A172 (cell line): ENCODE results near the gene MYCN. TPM values are rescaled to one million over a fixed set of nuclear protein-coding genes. Genes with fewer than 3 reads are reported as not detected.

ENCODE experiments used
- DNase-seq: peaks from one replicate; pipeline ENCODE4 v3.0.0-alpha.2; 2015; ENCODE audit warnings: low spot score
- total RNA-seq: library from RNA; depleted of rRNA; stranded (reverse); fragments of >200 nt; shearing (Covaris generic); gene quantifications from 2 replicates; pipeline ENCODE4 v1.2.3, GENCODE V29; 2014

MYCN gene
- total RNA-seq, 1 experiment from 2014 or later: not detected

- no peak for DNase-seq
These were observed 36.0 kb downstream of the MYCN start for GRCh38 chr2:15976354-15976753.

DNA sequence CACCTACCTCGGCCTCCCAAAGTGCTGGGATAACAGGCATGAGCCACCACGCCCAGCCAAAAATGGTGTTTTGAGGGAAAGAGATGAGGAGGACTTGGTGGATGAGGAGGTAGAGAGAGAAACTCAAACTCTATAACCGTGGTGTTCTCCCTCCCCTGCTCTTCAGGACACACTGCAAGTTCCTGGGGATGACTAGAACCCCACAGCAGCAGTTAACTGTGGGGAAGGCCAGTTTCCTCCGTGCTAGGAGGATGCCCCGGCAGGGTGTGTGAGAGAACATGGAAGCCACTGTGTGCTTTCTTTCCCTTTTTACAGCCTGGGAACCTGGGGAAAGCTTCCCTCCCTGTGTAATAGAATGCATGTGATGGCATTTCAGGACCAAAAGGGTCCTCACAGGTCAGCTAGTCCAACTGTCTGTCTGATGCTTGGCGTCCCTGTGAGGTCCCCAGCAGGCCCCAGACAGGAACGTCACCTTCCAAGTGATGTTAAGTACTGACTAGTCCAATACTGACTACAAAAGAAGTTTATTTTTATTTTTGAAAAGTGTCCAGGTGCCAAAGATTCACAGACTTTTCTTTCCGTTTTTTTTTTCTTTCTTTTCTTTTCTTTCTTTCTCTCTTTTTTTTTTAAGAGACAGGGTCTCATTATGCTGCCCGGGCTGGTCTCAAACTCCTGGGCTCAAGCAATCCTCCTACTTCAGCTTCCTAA lies 38.9 kb downstream of the MYCN start:
- DNase-seq: no peak

GRCh38 chr2:15979759-15980604 lies 39.6 kb downstream of the MYCN start:
- no peak for DNase-seq

DNA sequence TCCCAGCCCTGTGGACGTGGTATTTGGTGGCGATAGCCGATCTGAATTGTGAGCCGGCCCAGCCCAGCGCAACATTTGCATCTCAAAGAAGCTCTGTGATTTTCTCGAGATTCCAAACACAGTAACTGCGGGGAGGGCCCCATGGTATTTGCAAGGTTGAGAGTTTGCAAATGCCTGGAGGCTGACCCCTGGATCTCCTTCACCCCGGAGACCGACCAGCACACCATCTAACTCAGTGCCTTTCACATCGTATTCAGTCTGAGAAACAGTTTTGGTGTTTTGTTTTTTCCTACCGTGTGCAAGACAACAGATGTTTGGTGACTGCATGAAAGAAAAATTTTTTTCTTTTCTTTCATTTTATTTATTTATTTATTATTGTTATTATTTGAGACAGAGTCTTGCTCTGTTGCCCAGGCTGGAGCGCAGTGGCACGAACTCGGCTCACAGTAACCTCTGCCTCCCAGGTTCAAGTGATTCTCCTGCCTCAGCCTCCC lies 40.3 kb downstream of the MYCN start:
- DNase-seq: no peak

GRCh38 chr2:15981646-15982045 lies 41.3 kb downstream of the MYCN start:
- DNase-seq: no peak

DNA sequence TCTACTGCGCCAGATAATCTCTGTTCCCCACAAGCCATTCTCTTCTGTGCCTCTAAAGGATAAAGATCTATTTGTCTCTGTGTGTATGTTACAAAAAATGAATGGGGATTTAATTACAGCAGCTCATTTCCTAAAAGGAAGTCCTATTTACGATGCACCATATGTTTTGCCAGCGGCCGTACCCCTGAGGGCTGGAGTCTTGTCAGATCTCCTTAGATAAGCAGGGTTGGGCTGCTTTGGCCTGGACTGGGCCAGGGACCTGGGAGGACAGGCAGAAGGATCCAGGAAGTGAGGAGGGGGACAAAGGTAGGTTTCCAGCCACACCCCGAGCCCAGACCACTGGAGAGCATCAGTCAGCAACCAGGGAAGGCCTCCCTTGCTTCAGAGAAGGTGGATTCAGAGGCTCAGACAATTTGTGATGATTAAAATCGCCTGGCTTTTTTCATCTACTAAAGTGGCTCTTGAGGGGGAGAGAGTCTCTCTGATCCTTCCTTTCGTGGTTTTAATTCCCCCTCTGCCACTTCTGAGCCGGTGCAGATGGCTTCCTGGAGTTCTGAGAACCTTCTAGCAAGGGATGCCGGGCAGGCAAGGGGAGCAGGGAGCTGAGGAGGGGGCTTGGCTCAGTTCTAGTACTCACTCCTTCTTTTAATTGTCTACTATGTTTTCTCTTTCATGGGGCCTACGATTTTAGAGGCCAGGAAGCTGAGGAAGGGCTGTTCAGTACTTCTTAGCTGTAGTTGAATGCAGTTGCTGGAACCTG lies 42.1 kb downstream of the MYCN start:
- no peak for DNase-seq

- DNase-seq: no peak
These were observed 43.1 kb downstream of the MYCN start for GRCh38 chr2:15983496-15983895.

GRCh38 chr2:15984368-15985255 lies 44.3 kb downstream of the MYCN start:
- no peak for DNase-seq

GRCh38 chr2:15985531-15985930 lies 45.2 kb downstream of the MYCN start:
- DNase-seq: no peak

GRCh38 chr2:15986068-15986560 lies 45.8 kb downstream of the MYCN start:
- DNase-seq: no peak

GRCh38 chr2:15986644-15987043 lies 46.3 kb downstream of the MYCN start:
- no peak for DNase-seq

DNA sequence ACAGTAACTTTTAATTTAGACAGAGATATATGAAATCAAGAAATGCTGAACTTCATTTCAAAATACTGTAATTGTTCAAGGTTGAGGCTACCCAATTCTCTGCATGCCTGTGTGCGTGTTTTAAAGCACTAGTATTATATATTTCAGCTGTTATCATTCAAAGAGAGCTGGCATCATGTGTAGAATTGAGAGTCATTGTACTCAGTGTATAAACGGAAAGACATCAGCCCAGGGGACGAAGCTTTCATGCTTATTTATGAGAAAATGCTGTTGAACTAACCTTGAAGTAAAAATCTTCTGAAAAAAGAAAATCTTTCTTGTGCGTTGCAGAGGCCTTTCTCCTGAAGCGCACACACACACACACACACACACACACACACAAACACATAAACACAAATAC lies 48.4 kb downstream of the MYCN start:
- DNase-seq: no peak

DNA sequence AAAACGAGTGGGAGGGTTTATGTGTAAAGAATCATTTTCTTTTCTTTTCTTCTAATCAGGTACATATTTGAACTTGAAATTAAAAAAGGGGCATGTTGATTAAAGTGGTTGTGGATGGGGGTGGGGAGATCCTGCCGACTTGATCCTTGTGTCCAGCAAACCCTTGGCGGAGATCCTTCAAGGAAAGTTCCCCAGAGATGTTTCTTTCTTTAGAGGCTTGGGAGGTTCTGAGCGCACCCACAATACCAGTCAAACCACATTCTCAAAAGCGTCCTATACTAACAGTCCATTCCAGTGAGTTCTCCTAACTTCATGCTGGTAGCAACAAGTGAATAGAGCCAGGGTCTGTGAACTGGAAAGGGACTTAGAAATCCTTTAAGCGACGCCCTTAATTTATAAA lies 49.2 kb downstream of the MYCN start:
- no peak for DNase-seq

DNA sequence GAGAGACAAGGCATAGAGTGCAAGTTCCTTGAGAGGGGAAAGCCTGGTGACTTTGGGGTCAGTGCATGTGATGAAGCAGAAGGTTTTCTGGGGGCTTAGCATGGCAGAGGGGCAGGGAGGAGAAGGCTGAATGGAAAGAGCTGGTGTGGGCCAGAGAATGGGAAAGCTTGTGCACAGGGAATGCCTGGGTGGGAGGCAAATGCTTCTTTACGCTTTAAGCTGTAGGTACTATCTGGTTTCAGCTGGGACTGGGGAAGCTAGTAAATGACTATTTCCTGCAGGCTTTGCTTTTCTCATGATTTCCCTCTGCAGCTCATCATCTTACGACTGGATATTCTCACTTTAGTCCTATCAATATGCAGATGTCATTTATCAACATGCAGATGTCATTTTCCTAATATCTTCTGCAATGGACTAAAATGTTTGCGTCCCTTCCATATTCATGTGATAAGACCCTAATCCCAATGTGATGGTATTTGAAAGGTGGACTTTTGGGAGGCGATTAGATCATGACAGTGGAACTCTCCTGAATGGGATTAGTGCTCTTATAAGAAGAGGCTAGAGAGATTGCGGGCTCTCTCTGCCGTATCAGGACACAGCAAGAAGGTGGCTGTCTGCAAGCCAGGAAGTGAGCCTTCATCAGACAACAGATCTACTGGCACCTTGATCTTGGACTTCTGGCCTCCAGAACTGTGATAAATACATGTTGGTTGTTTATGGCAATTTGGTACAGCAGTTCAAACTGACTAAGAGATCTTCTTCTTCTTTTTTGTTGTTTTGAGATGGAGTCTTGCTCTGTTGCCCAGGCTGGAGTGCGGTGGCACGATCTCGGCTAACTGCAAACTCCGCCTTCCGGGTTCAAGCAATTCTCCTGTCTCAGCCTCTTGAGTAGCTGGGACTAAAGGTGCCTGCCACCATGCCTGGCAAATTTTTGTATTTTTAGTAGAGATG lies 50.1 kb downstream of the MYCN start:
- DNase-seq: no peak

GRCh38 chr2:15991231-15991630 lies 50.9 kb downstream of the MYCN start:
- DNase-seq: no peak

GRCh38 chr2:15992457-15993231 lies 52.3 kb downstream of the MYCN start:
- DNase-seq: no peak

- no peak for DNase-seq
These were observed 52.9 kb downstream of the MYCN start for GRCh38 chr2:15993232-15993610.

DNA sequence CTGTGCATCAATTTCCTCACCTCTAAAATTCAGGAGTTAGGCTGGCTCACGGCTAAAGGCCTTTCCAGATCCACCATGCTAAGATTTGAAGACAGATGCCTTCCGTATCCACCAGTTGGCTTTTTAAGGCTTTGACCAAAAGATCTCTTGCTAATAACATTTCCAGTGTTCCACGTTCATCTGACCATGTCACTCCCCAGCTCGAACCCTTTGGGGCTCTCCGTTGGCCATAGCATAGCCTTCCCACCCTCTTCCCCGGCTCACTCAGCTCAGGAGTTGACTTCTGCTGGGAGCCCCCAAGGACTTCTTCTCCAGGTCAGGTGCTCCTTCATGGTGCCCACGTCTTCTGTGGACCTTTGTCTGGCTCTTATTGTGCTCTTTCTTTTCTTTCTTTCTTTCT lies 53.3 kb downstream of the MYCN start:
- no peak for DNase-seq

GRCh38 chr2:15995603-15996002 lies 55.3 kb downstream of the MYCN start:
- no peak for DNase-seq
